Nephron progenitor cell (in vitro differentiated cells): Measurements from ENCODE around the gene HECTD3.
A peak's percentile ranks its signal among the peaks of the same experiment; 100 is the strongest.

Experiments
- DNase-seq: peaks from one replicate; pipeline ENCODE4 v3.0.0; 2021
- H3K27ac Mint-ChIP-seq: 2 replicates; pipeline ENCODE4 v1.8.0; 2021; ENCODE audit warnings: mild to moderate bottlenecking, moderate library complexity, mixed read lengths
- H3K27me3 Mint-ChIP-seq: 2 replicates; pipeline ENCODE4 v1.8.0; 2021; ENCODE audit warnings: mild to moderate bottlenecking, low read depth, mixed read lengths; ENCODE audit not compliant: poor library complexity
- H3K36me3 Mint-ChIP-seq: 2 replicates; pipeline ENCODE4 v1.8.0; 2021; ENCODE audit warnings: low read depth, mixed read lengths
- H3K4me1 Mint-ChIP-seq: 2 replicates; pipeline ENCODE4 v1.8.0; 2021; ENCODE audit warnings: mixed read lengths
- H3K4me3 Mint-ChIP-seq: 2 replicates; pipeline ENCODE4 v1.8.0; 2021; ENCODE audit warnings: mild to moderate bottlenecking, moderate library complexity, mixed read lengths
- H3K9me3 Mint-ChIP-seq: 2 replicates; pipeline ENCODE4 v1.8.0; 2021; ENCODE audit warnings: mild to moderate bottlenecking, moderate library complexity, mixed read lengths
- TF ChIP-seq, protein P1 (sequence below): fragments of 200-600 bp; sonication (generic); IDR thresholded peaks from 2 replicates; pipeline ENCODE4 v1.5.0; 2021; ENCODE audit warnings: antibody characterized with exemption

HECTD3 gene

GRCh38 chr1:45018599-45019230 is 7.6 kb upstream of the HECTD3 start:
- TF ChIP-seq, protein P1, sequence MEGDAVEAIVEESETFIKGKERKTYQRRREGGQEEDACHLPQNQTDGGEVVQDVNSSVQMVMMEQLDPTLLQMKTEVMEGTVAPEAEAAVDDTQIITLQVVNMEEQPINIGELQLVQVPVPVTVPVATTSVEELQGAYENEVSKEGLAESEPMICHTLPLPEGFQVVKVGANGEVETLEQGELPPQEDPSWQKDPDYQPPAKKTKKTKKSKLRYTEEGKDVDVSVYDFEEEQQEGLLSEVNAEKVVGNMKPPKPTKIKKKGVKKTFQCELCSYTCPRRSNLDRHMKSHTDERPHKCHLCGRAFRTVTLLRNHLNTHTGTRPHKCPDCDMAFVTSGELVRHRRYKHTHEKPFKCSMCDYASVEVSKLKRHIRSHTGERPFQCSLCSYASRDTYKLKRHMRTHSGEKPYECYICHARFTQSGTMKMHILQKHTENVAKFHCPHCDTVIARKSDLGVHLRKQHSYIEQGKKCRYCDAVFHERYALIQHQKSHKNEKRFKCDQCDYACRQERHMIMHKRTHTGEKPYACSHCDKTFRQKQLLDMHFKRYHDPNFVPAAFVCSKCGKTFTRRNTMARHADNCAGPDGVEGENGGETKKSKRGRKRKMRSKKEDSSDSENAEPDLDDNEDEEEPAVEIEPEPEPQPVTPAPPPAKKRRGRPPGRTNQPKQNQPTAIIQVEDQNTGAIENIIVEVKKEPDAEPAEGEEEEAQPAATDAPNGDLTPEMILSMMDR: peak; percentile 72
- H3K9me3 Mint-ChIP-seq: peaks cover under 1% of the 10 kb centered on the region
- no peaks in the 10 kb centered on the region for H3K36me3 Mint-ChIP-seq
- peaks cover 23% of the 10 kb centered on the region for H3K4me1 Mint-ChIP-seq
- no peaks in the 10 kb centered on the region for H3K27me3 Mint-ChIP-seq
- H3K27ac Mint-ChIP-seq: no peak overlapping the region
- peak; percentile 63 for DNase-seq
- no peak overlapping the region for H3K4me3 Mint-ChIP-seq

DNA sequence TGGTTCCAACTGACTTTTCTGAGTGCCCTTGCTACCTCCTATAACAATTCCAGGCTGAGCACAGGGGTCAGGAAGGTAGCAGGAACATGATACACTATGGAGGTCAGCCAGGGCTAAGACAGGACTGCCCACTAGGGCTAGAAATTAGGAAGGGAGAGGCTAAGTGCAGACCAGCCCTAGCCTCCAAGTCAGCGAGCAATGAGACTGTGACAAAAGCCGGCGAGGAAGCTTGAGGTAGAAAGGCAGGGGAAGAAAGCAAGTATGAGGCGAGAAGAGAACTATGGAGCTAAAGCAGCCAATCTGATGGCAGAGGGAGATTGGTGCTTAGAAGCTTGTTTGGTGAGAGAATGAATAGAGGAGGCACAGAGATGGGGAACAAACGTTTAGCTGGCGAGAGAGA is 5.6 kb upstream of the HECTD3 start:
- peak overlapping the region; percentile 44 for H3K27ac Mint-ChIP-seq
- H3K4me3 Mint-ChIP-seq: no peak overlapping the region
- no peaks in the 10 kb centered on the region for H3K27me3 Mint-ChIP-seq
- H3K4me1 Mint-ChIP-seq: peaks cover 42% of the 10 kb centered on the region
- TF ChIP-seq, protein P1: no peak
- DNase-seq: no peak
- H3K9me3 Mint-ChIP-seq: no peaks in the 10 kb centered on the region
- no peaks in the 10 kb centered on the region for H3K36me3 Mint-ChIP-seq

DNA sequence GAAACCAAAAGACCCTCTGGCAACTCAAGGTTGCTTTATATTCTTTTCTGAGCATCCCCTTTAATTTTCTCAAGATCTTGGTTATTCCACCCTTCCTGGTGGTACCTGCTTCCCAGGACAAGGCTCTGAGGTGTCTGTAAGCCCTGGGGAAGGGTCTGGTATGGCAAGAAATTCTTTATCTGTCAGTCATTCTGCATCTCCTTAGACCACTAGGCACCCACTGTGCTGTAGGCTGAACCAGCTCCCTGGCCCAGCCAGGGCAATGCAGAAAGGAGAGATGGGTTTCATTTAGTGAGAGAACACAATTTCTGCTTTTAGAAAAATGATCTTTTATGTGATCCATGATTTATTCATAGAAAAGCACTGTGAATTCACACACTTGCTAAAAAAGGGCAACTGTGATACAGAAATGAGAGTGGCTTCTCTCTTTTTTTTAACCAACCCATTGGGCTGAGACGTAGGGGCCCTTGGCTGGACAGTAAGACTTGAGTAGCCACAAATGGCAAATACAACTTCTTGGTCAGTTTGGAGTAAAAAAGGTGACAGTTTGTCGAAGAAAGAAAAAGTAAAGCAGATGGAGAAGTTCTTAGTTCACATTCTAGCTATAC is 5.1 kb upstream of the HECTD3 start:
- peak overlapping the region; percentile 34 for H3K27ac Mint-ChIP-seq
- H3K4me3 Mint-ChIP-seq: no peak overlapping the region
- no peaks in the 10 kb centered on the region for H3K36me3 Mint-ChIP-seq
- TF ChIP-seq, protein P1: no peak
- DNase-seq: no peak
- no peaks in the 10 kb centered on the region for H3K27me3 Mint-ChIP-seq
- peaks cover 48% of the 10 kb centered on the region for H3K4me1 Mint-ChIP-seq
- no peaks in the 10 kb centered on the region for H3K9me3 Mint-ChIP-seq

DNA sequence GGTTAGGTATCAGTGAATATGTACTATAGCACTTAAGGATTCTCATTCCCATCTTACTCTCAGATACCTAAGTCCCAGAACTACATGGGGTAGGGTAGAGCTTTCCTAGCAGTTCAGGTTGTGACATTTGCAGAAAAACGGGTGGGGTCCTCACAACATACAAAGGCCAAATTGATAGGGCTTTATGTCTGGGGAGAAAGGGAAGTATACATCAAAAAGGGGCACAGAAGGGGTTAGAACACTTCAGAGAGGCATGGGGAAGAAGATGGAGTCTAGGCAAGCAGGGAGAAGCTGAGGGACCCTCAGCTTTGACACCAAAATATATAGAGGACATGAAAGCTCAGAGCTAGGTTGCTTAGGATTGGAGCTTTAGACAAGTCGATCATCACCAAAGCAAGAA is 4.6 kb upstream of the HECTD3 start:
- TF ChIP-seq, protein P1: no peak
- H3K9me3 Mint-ChIP-seq: no peaks in the 10 kb centered on the region
- no peak for DNase-seq
- no peak overlapping the region for H3K27ac Mint-ChIP-seq
- no peak overlapping the region for H3K4me3 Mint-ChIP-seq
- no peaks in the 10 kb centered on the region for H3K36me3 Mint-ChIP-seq
- no peaks in the 10 kb centered on the region for H3K27me3 Mint-ChIP-seq
- peaks cover 49% of the 10 kb centered on the region for H3K4me1 Mint-ChIP-seq

DNA sequence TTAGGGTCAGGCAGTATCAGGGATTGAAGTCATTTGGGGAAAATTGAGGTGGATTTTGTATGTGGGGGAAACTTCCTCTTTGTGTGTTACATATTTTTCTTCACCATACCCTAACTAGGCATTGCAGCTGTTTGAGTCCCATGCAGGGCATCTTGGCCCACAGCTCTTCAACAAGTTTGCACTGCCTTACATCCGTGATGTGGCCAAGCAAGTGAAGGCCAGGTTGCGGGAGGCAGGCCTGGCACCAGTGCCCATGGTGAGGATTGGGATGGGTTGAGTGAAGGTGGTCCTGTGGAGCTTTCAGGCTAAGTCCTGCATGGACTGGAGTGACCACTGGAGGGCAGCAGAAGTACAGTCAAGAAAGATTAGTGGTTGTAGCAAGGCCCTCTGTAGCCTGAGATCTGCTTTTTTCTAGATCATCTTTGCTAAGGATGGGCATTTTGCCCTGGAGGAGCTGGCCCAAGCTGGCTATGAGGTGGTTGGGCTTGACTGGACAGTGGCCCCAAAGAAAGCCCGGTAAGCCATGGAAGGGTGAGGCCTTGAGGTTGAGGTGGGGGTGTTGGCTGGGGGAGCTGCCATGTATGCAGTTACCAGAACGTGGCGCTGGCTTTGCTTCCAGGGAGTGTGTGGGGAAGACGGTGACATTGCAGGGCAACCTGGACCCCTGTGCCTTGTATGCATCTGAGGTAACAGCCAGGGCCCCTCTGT is 3.4 kb upstream of the HECTD3 start:
- no peaks in the 10 kb centered on the region for H3K27me3 Mint-ChIP-seq
- DNase-seq: peak; percentile 85
- H3K36me3 Mint-ChIP-seq: no peaks in the 10 kb centered on the region
- TF ChIP-seq, protein P1: peak; percentile 82
- H3K4me1 Mint-ChIP-seq: peaks cover 58% of the 10 kb centered on the region
- H3K27ac Mint-ChIP-seq: peak overlapping the region; percentile 70
- peak overlapping the region; percentile 69 for H3K4me3 Mint-ChIP-seq
- no peaks in the 10 kb centered on the region for H3K9me3 Mint-ChIP-seq
